ENCODE results near the gene ST6GAL1.

DNA sequence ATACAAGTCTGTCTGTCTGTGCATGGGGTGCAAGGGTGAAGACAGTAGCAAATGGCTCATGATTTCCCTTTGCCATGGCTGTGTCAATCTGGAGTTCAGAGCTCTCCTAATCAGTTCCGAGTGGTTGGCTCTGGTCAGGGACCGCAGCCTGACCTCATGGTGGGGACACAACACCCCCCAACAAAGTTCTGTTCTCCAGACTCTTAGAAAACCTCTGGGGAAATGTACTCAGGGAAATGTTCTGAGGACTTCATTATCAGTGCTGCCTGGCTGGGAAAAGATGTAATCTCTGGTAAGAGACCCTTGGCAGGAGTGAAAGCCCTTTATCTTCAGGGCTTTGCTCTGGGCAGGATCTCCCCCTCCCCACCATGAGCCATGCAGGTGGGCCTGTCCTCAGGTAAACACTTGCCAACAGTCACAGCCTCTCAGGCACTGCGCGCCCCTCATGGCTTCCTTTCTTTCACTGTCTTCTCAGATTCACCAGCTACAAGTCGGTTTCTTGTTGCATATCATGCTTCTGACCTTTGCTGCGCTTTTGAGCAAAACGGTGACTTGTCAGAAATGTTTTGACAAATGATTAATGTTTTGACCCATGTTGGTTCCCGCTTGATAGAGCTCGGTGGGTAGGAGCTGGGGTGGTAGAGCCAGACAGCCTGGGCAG, 95.5 kb downstream of the ST6GAL1 start:
- TF ChIP-seq EZH2 (IDR thresholded peaks at IDR 0.05; ENCODE audit: borderline replicate concordance, control insufficient read depth, low read depth, low read length) (no peak), IRF4 (IDR thresholded peaks at IDR 0.05; ENCODE audit: low read depth, low read length) (no peak)
- TF ChIP-seq, protein P1, sequence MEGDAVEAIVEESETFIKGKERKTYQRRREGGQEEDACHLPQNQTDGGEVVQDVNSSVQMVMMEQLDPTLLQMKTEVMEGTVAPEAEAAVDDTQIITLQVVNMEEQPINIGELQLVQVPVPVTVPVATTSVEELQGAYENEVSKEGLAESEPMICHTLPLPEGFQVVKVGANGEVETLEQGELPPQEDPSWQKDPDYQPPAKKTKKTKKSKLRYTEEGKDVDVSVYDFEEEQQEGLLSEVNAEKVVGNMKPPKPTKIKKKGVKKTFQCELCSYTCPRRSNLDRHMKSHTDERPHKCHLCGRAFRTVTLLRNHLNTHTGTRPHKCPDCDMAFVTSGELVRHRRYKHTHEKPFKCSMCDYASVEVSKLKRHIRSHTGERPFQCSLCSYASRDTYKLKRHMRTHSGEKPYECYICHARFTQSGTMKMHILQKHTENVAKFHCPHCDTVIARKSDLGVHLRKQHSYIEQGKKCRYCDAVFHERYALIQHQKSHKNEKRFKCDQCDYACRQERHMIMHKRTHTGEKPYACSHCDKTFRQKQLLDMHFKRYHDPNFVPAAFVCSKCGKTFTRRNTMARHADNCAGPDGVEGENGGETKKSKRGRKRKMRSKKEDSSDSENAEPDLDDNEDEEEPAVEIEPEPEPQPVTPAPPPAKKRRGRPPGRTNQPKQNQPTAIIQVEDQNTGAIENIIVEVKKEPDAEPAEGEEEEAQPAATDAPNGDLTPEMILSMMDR (IDR thresholded peaks at IDR 0.05 in 2 of 3, conservative IDR thresholded peaks at IDR 0.05 in 1 of 3; ENCODE audit: control insufficient read depth in 2 of 3, extremely low read depth in 1 of 3, insufficient read depth in 1 of 3, low read depth in 3 of 3, low read length in 3 of 3), result no peak

Measured in GM12878 (cell line).